ENCODE data around the gene MYLK.

DNA sequence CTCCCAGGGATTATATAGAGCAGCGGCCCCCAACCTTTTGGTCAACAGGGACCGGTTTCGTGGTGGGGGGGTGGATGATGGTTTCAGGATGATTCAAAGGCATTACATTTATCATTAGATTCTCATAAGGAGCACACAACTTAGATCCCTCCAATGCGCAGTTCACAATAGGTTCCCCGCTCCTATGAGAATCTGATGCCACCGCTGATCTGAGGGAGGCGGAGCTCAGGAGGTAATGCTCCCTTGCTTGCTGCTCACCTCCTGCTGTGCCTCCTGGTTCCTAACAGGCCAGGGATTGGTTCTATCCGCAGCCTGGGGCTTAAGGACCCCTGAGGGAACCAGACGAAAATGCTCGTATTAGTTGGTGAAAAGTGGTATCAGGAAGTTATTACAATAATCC lies 298.0 kb downstream of the MYLK start:
- TF ChIP-seq POLR2AphosphoS5 (IDR thresholded peaks at IDR 0.05; ENCODE audit: control insufficient read depth, insufficient read depth, low read depth, low read length) (0 out of 2 replicates have a peak, but pooled peaks have one; percentile 23), HDAC8 (tag; IDR thresholded peaks at IDR 0.05) (no peak), POLR3A (IDR thresholded peaks at IDR 0.05; ENCODE audit: borderline replicate concordance, extremely low read depth, insufficient read depth, insufficient read length) (no peak), ZBTB7A (IDR thresholded peaks at IDR 0.05; ENCODE audit: borderline replicate concordance, control insufficient read depth, low read depth, low read length) (no peak), EZH2 (IDR thresholded peaks at IDR 0.05; ENCODE audit: borderline replicate concordance, low read depth, low read length) (no peak)
- TF ChIP-seq, protein P1, sequence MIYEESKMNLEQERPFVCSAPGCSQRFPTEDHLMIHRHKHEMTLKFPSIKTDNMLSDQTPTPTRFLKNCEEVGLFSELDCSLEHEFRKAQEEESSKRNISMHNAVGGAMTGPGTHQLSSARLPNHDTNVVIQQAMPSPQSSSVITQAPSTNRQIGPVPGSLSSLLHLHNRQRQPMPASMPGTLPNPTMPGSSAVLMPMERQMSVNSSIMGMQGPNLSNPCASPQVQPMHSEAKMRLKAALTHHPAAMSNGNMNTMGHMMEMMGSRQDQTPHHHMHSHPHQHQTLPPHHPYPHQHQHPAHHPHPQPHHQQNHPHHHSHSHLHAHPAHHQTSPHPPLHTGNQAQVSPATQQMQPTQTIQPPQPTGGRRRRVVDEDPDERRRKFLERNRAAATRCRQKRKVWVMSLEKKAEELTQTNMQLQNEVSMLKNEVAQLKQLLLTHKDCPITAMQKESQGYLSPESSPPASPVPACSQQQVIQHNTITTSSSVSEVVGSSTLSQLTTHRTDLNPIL (CRISPR knock-in tag; IDR thresholded peaks at IDR 0.05): no peak
- TF ChIP-seq, protein P2, sequence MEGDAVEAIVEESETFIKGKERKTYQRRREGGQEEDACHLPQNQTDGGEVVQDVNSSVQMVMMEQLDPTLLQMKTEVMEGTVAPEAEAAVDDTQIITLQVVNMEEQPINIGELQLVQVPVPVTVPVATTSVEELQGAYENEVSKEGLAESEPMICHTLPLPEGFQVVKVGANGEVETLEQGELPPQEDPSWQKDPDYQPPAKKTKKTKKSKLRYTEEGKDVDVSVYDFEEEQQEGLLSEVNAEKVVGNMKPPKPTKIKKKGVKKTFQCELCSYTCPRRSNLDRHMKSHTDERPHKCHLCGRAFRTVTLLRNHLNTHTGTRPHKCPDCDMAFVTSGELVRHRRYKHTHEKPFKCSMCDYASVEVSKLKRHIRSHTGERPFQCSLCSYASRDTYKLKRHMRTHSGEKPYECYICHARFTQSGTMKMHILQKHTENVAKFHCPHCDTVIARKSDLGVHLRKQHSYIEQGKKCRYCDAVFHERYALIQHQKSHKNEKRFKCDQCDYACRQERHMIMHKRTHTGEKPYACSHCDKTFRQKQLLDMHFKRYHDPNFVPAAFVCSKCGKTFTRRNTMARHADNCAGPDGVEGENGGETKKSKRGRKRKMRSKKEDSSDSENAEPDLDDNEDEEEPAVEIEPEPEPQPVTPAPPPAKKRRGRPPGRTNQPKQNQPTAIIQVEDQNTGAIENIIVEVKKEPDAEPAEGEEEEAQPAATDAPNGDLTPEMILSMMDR (IDR thresholded peaks at IDR 0.05 in 2 of 3, conservative IDR thresholded peaks at IDR 0.05 in 1 of 3; ENCODE audit: insufficient read depth in 2 of 3, low read depth in 1 of 3, low read length in 3 of 3): no peak

All from K562 (cell line).